Stomach smooth muscle (tissue), 2 donors: ENCODE measurements around the gene RRP1B.
"Not testable (repeated sequence)": the region's sequence is repeated elsewhere in the genome, so short reads cannot be mapped to it uniquely, and the experiment has no call there.

Experiments used
- H3K27ac ChIP-seq: one replicate; pipeline ENCODE4 v1.7.0; 2013; ENCODE audit warnings: mild to moderate bottlenecking, low read length, inconsistent platforms
- H3K27me3 ChIP-seq, 2 donors: one replicate each; pipeline ENCODE4 v1.7.0; 2013; ENCODE audit warnings: low read length in 2 of 2; ENCODE audit not compliant: insufficient read depth in 2 of 2, control insufficient read depth in 1 of 2
- H3K36me3 ChIP-seq, 2 donors: one replicate each; pipeline ENCODE4 v1.7.0; 2013; ENCODE audit warnings: low read length in 2 of 2; ENCODE audit not compliant: control insufficient read depth in 2 of 2, insufficient read depth in 2 of 2
- H3K4me1 ChIP-seq: one replicate; pipeline ENCODE4 v1.7.0; 2013; ENCODE audit warnings: low read length; ENCODE audit not compliant: control insufficient read depth, insufficient read depth
- H3K4me3 ChIP-seq, 2 donors: one replicate each; pipeline ENCODE4 v1.7.0; 2013; ENCODE audit warnings: low read length in 2 of 2
- H3K9ac ChIP-seq, 2 donors: one replicate each; pipeline ENCODE4 v1.7.0; 2013; ENCODE audit warnings: low read length in 2 of 2, mild to moderate bottlenecking in 1 of 2
- H3K9me3 ChIP-seq, 2 donors: one replicate each; pipeline ENCODE4 v1.7.0; 2013; ENCODE audit warnings: low read length in 2 of 2; ENCODE audit not compliant: control insufficient read depth in 2 of 2
- donor health status: healthy.
- donor health status: Pancreatic carcinoma.

The RRP1B gene

GRCh38 chr21:43675871-43676270 is 16.5 kb downstream of the RRP1B start:
- H3K9me3 ChIP-seq: no peaks in the 10 kb centered on the region
- no peak overlapping the region for H3K4me3 ChIP-seq
- H3K27me3 ChIP-seq: no peaks in the 10 kb centered on the region
- H3K9ac ChIP-seq: no peak overlapping the region
- H3K27ac ChIP-seq: no peak overlapping the region
- no peaks in the 10 kb centered on the region for H3K4me1 ChIP-seq
- H3K36me3 ChIP-seq: peaks cover 27 to 37% of the 10 kb centered on the region in 2 donors

- H3K27ac ChIP-seq: no peak overlapping the region
- no peaks in the 10 kb centered on the region for H3K9me3 ChIP-seq
- H3K9ac ChIP-seq: no peak overlapping the region
- no peaks in the 10 kb centered on the region for H3K4me1 ChIP-seq
- no peak overlapping the region for H3K4me3 ChIP-seq
- H3K36me3 ChIP-seq: peaks cover 25 to 33% of the 10 kb centered on the region in 2 donors
- no peaks in the 10 kb centered on the region for H3K27me3 ChIP-seq
Measured at GRCh38 chr21:43676391-43676790, 17.0 kb downstream of the RRP1B start.

GRCh38 chr21:43679951-43680350 is 20.6 kb downstream of the RRP1B start:
- H3K27ac ChIP-seq: no peak overlapping the region
- H3K4me1 ChIP-seq: no peaks in the 10 kb centered on the region
- H3K36me3 ChIP-seq: peaks cover 30 to 38% of the 10 kb centered on the region in 2 donors
- no peaks in the 10 kb centered on the region for H3K27me3 ChIP-seq
- no peaks in the 10 kb centered on the region for H3K9me3 ChIP-seq
- H3K9ac ChIP-seq: no peak overlapping the region
- H3K4me3 ChIP-seq: no peak overlapping the region

GRCh38 chr21:43680421-43680820 is 21.1 kb downstream of the RRP1B start:
- not testable (repeated sequence) for H3K4me1 ChIP-seq, H3K4me3 ChIP-seq, H3K27ac ChIP-seq, H3K27me3 ChIP-seq, H3K9ac ChIP-seq, H3K9me3 ChIP-seq
- H3K36me3 ChIP-seq: peaks cover 30 to 38% of the 10 kb centered on the region in 2 donors

- H3K4me1 ChIP-seq: no peaks in the 10 kb centered on the region
- H3K4me3 ChIP-seq: no peak overlapping the region
- H3K36me3 ChIP-seq: peaks cover 35 to 38% of the 10 kb centered on the region in 2 donors
- no peak overlapping the region for H3K9ac ChIP-seq
- no peaks in the 10 kb centered on the region for H3K9me3 ChIP-seq
- H3K27me3 ChIP-seq: no peaks in the 10 kb centered on the region
- H3K27ac ChIP-seq: no peak overlapping the region
Measured at GRCh38 chr21:43681650-43682049, 22.3 kb downstream of the RRP1B start.

GRCh38 chr21:43684424-43684823 is 25.1 kb downstream of the RRP1B start:
- no peak overlapping the region for H3K9ac ChIP-seq
- H3K27me3 ChIP-seq: no peaks in the 10 kb centered on the region
- peaks cover 44 to 48% of the 10 kb centered on the region in 2 donors for H3K36me3 ChIP-seq
- H3K4me3 ChIP-seq: no peak overlapping the region
- H3K27ac ChIP-seq: no peak overlapping the region
- no peaks in the 10 kb centered on the region for H3K4me1 ChIP-seq
- H3K9me3 ChIP-seq: no peaks in the 10 kb centered on the region

GRCh38 chr21:43686811-43687565 is 27.6 kb downstream of the RRP1B start:
- Histone ChIP-seq H3K36me3 (peaks cover 62 to 68% of the 10 kb centered on the region in 2 donors), H3K4me1 (no peaks in the 10 kb centered on the region), H3K27me3 (no peaks in the 10 kb centered on the region), H3K9me3 (no peaks in the 10 kb centered on the region), H3K4me3 (no peak overlapping the region), H3K9ac (no peak overlapping the region), H3K27ac (no peak overlapping the region)

- no peaks in the 10 kb centered on the region for H3K9me3 ChIP-seq
- H3K4me3 ChIP-seq: no peak overlapping the region
- peaks cover 63 to 66% of the 10 kb centered on the region in 2 donors for H3K36me3 ChIP-seq
- no peaks in the 10 kb centered on the region for H3K4me1 ChIP-seq
- H3K9ac ChIP-seq: no peak overlapping the region
- no peaks in the 10 kb centered on the region for H3K27me3 ChIP-seq
- no peak overlapping the region for H3K27ac ChIP-seq
Measured at GRCh38 chr21:43687566-43688399, 28.4 kb downstream of the RRP1B start.

GRCh38 chr21:43688906-43689305 is 29.5 kb downstream of the RRP1B start:
- Histone ChIP-seq H3K36me3 (peaks cover 67 to 75% of the 10 kb centered on the region in 2 donors), H3K4me1 (no peaks in the 10 kb centered on the region), H3K9ac (no peak overlapping the region), H3K9me3 (no peaks in the 10 kb centered on the region), H3K27me3 (no peaks in the 10 kb centered on the region), H3K27ac (no peak overlapping the region), H3K4me3 (no peak overlapping the region)

- Histone ChIP-seq H3K4me1 (no peaks in the 10 kb centered on the region), H3K9me3 (no peaks in the 10 kb centered on the region), H3K27ac (no peak overlapping the region), H3K4me3 (no peak overlapping the region), H3K27me3 (no peaks in the 10 kb centered on the region), H3K9ac (no peak overlapping the region), H3K36me3 (peaks cover 71 to 77% of the 10 kb centered on the region in 2 donors)
Measured at GRCh38 chr21:43689556-43690337, 30.4 kb downstream of the RRP1B start.
